Right lung (tissue), 5 donors: Measurements from ENCODE around the gene STAU1. TPM values are rescaled to one million over a fixed set of nuclear protein-coding genes. Genes with fewer than 3 reads are reported as not detected.

ENCODE experiments used
- DNase-seq, 2 donors: peaks; one replicate each; pipeline ENCODE4 v3.0.0-alpha.2; 2013
- polyA plus RNA-seq, 5 donors: library from polyadenylated mRNA; unstranded; fragments of 120-200 nt; gene quantifications; one replicate each; pipeline versions ENCODE4 v1.2.1 to v1.2.3, GENCODE V29; 2013; ENCODE audit warnings: inconsistent platforms in 1 of 5, low replicate concordance in 1 of 5; ENCODE audit not compliant: insufficient read length in 5 of 5, insufficient read depth in 1 of 5

Gene STAU1
- polyA plus RNA-seq, 5 donors: 91.9 to 99.1 (median 97.8) TPM

DNA sequence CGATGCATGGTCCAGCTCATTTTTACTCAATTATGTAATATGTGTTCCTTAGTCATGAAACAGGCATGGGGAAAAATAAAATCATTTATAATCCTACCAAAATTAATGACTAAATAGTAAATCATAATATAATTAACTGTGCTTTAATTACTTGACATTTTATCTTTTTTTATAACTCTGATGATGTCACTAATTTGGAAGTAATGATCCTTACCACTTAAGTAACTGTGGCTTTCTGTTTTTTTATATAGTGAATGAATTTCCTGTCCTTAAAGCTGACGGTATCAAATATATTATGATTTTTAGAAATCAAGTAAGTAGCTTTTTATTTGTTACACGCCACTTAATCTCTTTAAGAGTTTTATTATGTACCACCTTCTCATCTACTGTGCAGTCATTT, 109.8 kb downstream of the STAU1 start:
- DNase-seq: no peak

DNA sequence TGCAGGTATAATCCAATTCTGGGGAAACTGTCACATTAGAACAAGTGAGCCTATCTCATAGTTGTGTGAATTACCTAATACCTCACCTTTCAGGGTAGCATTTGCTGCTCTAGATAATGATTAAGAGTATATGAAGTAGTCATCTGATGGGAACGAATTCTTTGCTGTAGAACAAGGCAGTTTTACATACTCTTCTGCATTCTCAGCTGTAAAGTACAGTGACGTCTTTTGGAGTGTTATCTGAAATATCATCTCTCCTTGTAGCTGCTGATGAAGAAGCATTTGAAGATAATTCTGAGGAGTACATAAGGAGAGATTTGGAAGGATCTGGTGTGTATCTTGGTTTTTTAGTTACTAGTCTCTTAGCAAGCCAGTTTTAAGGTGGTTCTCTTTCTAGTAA, 113.6 kb downstream of the STAU1 start:
- no peak for DNase-seq

Other genes with a start within 250 kb of the STAU1 start
- 100 to 1,000 TPM in 1 of 5 donors, 10 to 100 TPM in 4; 67.4 to 101 (median 84.6) TPM for gene CSE1L, start 142.0 kb downstream of the STAU1 start, polyA plus RNA-seq
- gene DDX27, start 31.1 kb upstream of the STAU1 start, polyA plus RNA-seq: 10 to 100 TPM; 39.7 to 52.0 (median 47.6) TPM
- gene ZNFX1, start 89.7 kb upstream of the STAU1 start, polyA plus RNA-seq: 10 to 100 TPM; 13.3 to 16.4 (median 15.5) TPM